ENCODE results near the gene PSME1. TPM values are rescaled to one million over a fixed set of nuclear protein-coding genes. Genes with fewer than 3 reads are reported as not detected.
A peak's percentile ranks its signal among the peaks of the same experiment; 100 is the strongest.
"Not testable (repeated sequence)": the region's sequence is repeated elsewhere in the genome, so short reads cannot be mapped to it uniquely, and the experiment has no call there.

PSME1 gene
- polyA plus RNA-seq, 4 donors = 307 to 576 (median 467) TPM

DNA sequence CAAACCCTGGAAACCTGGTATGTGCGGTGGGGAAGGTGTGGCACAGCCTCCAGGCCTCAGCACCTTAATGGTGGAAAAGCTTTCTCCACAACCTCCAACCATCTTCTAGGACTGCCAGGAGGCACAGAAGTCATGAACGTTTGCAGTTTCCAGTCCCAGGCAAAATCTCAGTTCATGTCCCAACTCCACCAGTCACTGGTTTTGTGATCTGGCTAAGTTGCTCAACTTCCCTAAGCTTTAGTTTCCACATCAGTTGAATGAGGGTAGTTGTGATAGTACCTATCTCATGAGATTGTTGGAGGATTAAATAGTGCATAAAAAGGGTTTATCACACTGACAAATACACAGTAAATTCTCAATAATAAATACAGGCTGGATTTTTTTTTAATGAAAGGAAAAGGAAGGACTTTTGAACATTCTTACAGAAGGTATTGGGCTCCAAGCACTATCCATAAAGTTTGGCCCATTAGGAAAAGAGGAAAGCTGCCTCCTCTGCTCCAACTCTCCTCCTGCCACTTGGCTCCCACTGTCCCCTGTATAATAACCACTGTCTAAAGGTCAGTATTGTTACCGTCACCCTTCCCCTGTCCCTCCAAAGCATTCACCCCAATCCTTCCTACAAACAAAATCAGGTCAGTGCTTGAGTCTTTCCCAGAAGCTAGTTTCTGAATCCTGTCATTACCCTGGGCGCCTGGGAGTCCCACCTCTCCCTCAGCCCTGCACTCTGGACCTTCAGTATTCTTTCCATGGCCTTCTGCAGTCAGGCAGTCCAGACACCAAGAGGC is 35.6 kb upstream of the PSME1 start:
- peaks cover 0 to 26% (median 2%) of the 10 kb centered on the region in 3 donors for H3K4me1 ChIP-seq (ENCODE audit: control insufficient read depth in 3 of 3, insufficient read depth in 2 of 3, low read depth in 1 of 3, low read length in 2 of 3)
- DNase-seq (no peak), FAIRE-seq (no peak)
- H3K27me3 ChIP-seq (ENCODE audit: control insufficient read depth in 3 of 3, insufficient read depth in 3 of 3, low read length in 3 of 3) = no peaks in the 10 kb centered on the region
- H3K36me3 ChIP-seq (ENCODE audit: control insufficient read depth in 3 of 3, insufficient read depth in 2 of 3, low read depth in 1 of 3, low read length in 3 of 3) = peaks cover 9 to 91% (median 27%) of the 10 kb centered on the region in 3 donors
- no peak overlapping the region for H3K27ac ChIP-seq (ENCODE audit: low read depth in 1 of 3, low read length in 2 of 3)
- 61 to 82% (median 63%) methylated on average over 4 of the region's 4 CpGs for WGBS, 3 donors
- no peak overlapping the region for H3K4me3 ChIP-seq (ENCODE audit: low read depth in 1 of 3, low read length in 3 of 3)
- peaks cover 0 to 3% of the 10 kb centered on the region in 2 donors for H3K9me3 ChIP-seq (ENCODE audit: control insufficient read depth in 2 of 2, insufficient read depth in 1 of 2, low read depth in 1 of 2, low read length in 1 of 2)

DNA sequence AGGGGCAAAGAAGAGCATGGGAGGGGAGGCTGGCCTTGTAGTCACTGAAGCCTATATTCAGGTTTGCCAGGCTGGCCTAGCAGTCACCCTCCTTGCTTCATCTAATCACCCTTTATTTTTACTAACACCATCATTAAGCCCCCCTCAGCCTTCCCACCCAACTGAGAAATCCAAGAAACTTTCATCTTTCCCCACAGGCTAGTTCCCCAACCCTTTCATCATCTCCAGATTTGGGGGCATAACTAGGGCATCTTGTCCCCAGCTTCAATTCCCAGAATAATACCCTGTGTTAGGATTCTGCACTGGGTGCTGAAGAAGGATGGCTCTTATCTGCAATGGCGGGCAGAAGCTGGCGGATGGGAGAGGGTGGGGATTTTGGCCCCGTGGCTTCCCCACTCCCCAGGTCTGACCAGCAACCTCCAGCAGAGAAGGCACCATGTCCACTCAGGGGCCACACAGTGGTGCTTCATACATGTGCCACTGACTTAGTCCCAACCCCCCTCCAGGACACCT is 35.0 kb upstream of the PSME1 start:
- Histone ChIP-seq H3K9me3 (ENCODE audit: control insufficient read depth in 2 of 2, insufficient read depth in 1 of 2, low read depth in 1 of 2, low read length in 1 of 2) (peaks cover 0 to 3% of the 10 kb centered on the region in 2 donors), H3K4me3 (ENCODE audit: low read depth in 1 of 3, low read length in 3 of 3) (no peak overlapping the region), H3K27me3 (ENCODE audit: control insufficient read depth in 3 of 3, insufficient read depth in 3 of 3, low read length in 3 of 3) (no peaks in the 10 kb centered on the region), H3K27ac (ENCODE audit: low read depth in 1 of 3, low read length in 2 of 3) (no peak overlapping the region), H3K4me1 (ENCODE audit: control insufficient read depth in 3 of 3, insufficient read depth in 2 of 3, low read depth in 1 of 3, low read length in 2 of 3) (peaks cover 0 to 21% (median 2%) of the 10 kb centered on the region in 3 donors), H3K36me3 (ENCODE audit: control insufficient read depth in 3 of 3, insufficient read depth in 2 of 3, low read depth in 1 of 3, low read length in 3 of 3) (peaks cover 9 to 87% (median 27%) of the 10 kb centered on the region in 3 donors)
- DNase-seq = no peak
- WGBS, 3 donors = 83 to 94% (median 88%) methylated on average over 3 of the region's 3 CpGs
- no peak for FAIRE-seq

DNA sequence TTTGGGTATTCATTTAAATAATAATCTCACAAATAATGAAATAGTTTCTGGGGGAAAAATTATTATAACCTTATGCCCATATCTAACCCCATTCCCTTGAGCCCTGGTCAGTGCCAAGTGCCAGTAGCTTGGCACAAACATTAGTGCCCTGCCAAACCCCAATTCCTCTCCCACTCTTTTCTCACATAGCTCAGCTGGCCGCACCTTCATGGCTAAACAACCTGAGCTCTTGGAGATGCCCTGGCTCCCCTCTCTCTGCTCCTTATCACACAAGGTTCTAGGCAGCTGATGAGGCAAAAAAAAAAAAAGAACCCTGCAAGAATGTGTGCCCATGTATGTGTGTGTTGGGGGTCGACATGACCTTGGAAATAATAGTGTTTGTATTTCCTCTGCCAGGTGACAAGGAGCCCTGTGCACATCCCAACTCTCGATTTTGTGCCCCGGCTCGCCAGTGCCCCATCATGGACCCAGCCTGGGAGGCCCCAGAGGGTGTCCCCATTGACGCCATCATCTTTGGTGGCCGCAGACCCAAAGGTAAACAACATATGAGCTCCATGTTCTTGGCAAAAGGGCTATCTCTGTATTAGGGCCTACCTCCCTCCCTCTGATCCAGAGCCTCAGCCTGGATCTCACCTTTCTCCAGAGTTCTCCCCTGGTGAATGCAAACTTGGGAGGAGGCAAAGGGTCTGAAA is 33.5 kb upstream of the PSME1 start:
- DNase-seq (no peak), FAIRE-seq (no peak)
- peaks cover 0 to 3% of the 10 kb centered on the region in 2 donors for H3K9me3 ChIP-seq (ENCODE audit: control insufficient read depth in 2 of 2, insufficient read depth in 1 of 2, low read depth in 1 of 2, low read length in 1 of 2)
- no peaks in the 10 kb centered on the region for H3K27me3 ChIP-seq (ENCODE audit: control insufficient read depth in 3 of 3, insufficient read depth in 3 of 3, low read length in 3 of 3)
- no peak overlapping the region for H3K4me3 ChIP-seq (ENCODE audit: low read depth in 1 of 3, low read length in 3 of 3)
- 92 to 97% (median 93%) methylated on average over 7 of the region's 7 CpGs for WGBS, 3 donors
- peaks cover 0 to 14% (median 2%) of the 10 kb centered on the region in 3 donors for H3K4me1 ChIP-seq (ENCODE audit: control insufficient read depth in 3 of 3, insufficient read depth in 2 of 3, low read depth in 1 of 3, low read length in 2 of 3)
- no peak overlapping the region for H3K27ac ChIP-seq (ENCODE audit: low read depth in 1 of 3, low read length in 2 of 3)
- H3K36me3 ChIP-seq (ENCODE audit: control insufficient read depth in 3 of 3, insufficient read depth in 2 of 3, low read depth in 1 of 3, low read length in 3 of 3) = peaks cover 9 to 72% (median 23%) of the 10 kb centered on the region in 3 donors

DNA sequence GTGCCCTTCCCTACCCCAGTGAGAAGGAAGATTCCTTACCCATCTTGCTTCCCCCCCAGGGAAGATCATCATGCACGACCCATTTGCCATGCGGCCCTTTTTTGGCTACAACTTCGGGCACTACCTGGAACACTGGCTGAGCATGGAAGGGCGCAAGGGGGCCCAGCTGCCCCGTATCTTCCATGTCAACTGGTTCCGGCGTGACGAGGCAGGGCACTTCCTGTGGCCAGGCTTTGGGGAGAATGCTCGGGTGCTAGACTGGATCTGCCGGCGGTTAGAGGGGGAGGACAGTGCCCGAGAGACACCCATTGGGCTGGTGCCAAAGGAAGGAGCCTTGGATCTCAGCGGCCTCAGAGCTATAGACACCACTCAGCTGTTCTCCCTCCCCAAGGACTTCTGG is 32.5 kb upstream of the PSME1 start:
- 92 to 95% (median 95%) methylated on average over 13 of the region's 13 CpGs for WGBS, 3 donors
- Histone ChIP-seq H3K4me3 (ENCODE audit: low read depth in 1 of 3, low read length in 3 of 3) (no peak overlapping the region), H3K27ac (ENCODE audit: low read depth in 1 of 3, low read length in 2 of 3) (no peak overlapping the region), H3K36me3 (ENCODE audit: control insufficient read depth in 3 of 3, insufficient read depth in 2 of 3, low read depth in 1 of 3, low read length in 3 of 3) (peaks cover 9 to 63% (median 20%) of the 10 kb centered on the region in 3 donors), H3K27me3 (ENCODE audit: control insufficient read depth in 3 of 3, insufficient read depth in 3 of 3, low read length in 3 of 3) (no peaks in the 10 kb centered on the region), H3K4me1 (ENCODE audit: control insufficient read depth in 3 of 3, insufficient read depth in 2 of 3, low read depth in 1 of 3, low read length in 2 of 3) (peaks cover 0 to 11% (median 0%) of the 10 kb centered on the region in 3 donors), H3K9me3 (ENCODE audit: control insufficient read depth in 2 of 2, insufficient read depth in 1 of 2, low read depth in 1 of 2, low read length in 1 of 2) (peaks cover 0 to 3% of the 10 kb centered on the region in 2 donors)
- FAIRE-seq (no peak), DNase-seq (no peak)

DNA sequence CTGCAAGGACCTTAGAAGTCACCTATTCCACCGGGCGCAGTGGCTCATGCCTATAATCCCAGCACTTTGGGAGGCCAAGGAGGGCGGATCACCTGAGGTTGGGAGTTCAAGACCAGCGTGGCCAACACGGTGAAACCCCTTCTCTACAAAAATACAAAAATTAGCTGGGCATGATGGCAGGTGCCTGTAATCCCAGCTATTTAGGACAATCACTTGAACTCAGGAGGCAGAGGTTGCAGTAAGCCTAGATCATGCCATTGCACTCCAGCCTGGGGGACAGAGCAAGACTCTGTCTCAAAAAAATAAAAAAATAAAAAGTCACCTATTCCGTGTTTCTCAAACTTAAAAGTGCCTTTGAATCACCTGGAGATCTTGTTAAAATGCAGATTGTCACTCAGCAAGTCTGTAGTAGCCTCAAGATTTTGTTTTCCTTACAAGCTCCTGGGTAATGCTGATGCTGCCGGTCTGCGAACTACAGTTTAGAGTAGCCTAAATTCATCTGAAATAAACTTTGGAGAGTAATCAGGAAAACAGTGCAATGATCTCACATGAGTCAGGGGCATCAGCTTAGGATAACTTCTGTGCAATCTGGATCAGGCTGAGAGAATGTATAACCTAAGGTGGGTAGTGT is 30.3 kb upstream of the PSME1 start:
- not testable (repeated sequence) for H3K9me3 ChIP-seq (ENCODE audit: control insufficient read depth in 2 of 2, insufficient read depth in 1 of 2, low read depth in 1 of 2, low read length in 1 of 2); FAIRE-seq
- H3K4me1 ChIP-seq (ENCODE audit: control insufficient read depth in 3 of 3, insufficient read depth in 2 of 3, low read depth in 1 of 3, low read length in 2 of 3) = peaks cover 0 to 13% (median 0%) of the 10 kb centered on the region in 3 donors

DNA sequence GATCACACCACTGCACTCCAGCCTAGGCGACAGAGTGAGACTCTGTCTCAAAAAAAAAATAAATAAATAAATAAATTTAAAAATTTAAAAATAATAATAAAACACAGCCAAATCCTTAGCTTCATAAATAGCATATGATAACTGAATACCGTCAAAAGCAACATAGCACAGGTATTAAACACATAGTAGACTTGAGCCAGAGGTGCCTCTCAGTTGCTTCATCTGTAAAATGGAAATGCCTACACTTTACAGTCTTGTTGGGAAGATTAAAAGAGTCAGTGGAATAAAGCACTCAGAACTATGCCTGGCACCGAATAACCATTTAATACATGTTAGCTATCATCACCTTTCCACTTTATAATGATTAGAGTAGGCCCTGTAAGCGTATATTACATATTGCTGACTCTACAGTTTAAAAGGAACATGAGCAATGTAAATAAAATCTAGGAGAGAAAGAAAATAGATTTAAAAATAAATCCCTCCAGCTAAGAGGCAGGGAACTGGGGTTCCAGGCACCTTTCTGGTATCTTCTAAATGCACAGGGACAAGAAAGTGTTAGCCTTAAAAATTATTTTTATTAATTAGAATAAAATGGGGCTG is 29.2 kb upstream of the PSME1 start:
- 79 to 90% (median 83%) methylated on average over 4 of the region's 4 CpGs for WGBS, 3 donors
- H3K9me3 ChIP-seq (ENCODE audit: control insufficient read depth in 2 of 2, insufficient read depth in 1 of 2, low read depth in 1 of 2, low read length in 1 of 2) = peaks cover 0 to 3% of the 10 kb centered on the region in 2 donors
- H3K4me1 ChIP-seq (ENCODE audit: control insufficient read depth in 3 of 3, insufficient read depth in 2 of 3, low read depth in 1 of 3, low read length in 2 of 3) = peaks cover 0 to 19% (median 0%) of the 10 kb centered on the region in 3 donors
- H3K27me3 ChIP-seq (ENCODE audit: control insufficient read depth in 3 of 3, insufficient read depth in 3 of 3, low read length in 3 of 3) = no peaks in the 10 kb centered on the region
- no peak overlapping the region for H3K27ac ChIP-seq (ENCODE audit: low read depth in 1 of 3, low read length in 2 of 3)
- DNase-seq = no peak
- FAIRE-seq = no peak
- H3K4me3 ChIP-seq (ENCODE audit: low read depth in 1 of 3, low read length in 3 of 3) = no peak overlapping the region
- peaks cover 0 to 31% (median 9%) of the 10 kb centered on the region in 3 donors for H3K36me3 ChIP-seq (ENCODE audit: control insufficient read depth in 3 of 3, insufficient read depth in 2 of 3, low read depth in 1 of 3, low read length in 3 of 3)

More for the DNA sequence above, 30.3 kb upstream of the PSME1 start:
- DNase-seq; H3K4me3 ChIP-seq (ENCODE audit: low read depth in 1 of 3, low read length in 3 of 3); H3K27me3 ChIP-seq (ENCODE audit: control insufficient read depth in 3 of 3, insufficient read depth in 3 of 3, low read length in 3 of 3): not testable (repeated sequence)
- 90 to 93% (median 93%) methylated on average over 8 of the region's 8 CpGs for WGBS, 3 donors
- Histone ChIP-seq H3K27ac (ENCODE audit: low read depth in 1 of 3, low read length in 2 of 3) (peak overlapping the region in 1 of 3 donors; percentile 14), H3K36me3 (ENCODE audit: control insufficient read depth in 3 of 3, insufficient read depth in 2 of 3, low read depth in 1 of 3, low read length in 3 of 3) (peaks cover 4 to 41% (median 9%) of the 10 kb centered on the region in 3 donors)

DNA sequence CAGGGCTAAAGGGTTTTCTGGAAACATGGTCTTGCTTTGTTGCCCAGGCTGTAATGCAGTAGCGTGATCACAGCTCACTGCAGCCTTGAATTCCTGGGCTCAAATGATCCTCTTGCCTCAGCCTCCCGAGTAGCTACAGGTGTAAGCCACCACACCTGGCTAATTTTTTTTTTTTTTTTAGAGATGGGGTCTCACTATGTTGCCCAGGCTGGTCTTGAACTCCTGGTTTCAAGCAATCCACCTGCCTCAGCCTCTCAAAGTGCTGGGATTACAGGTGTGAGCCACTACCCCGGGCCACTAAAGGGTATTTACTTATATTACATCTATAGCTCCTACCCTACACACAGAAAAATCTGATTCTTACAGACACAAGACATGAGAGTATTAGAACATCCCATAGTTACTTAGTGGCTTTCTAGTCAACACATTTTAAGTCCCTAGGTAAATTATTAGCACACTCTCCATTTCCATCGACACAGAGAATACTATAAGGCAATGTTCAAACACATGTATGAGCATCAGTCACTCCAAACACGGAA is 27.6 kb upstream of the PSME1 start:
- no peak for FAIRE-seq
- WGBS, 3 donors = 37 to 49% (median 45%) methylated on average over 5 of the region's 5 CpGs
- H3K27ac ChIP-seq (ENCODE audit: low read depth in 1 of 3, low read length in 2 of 3) = peak overlapping the region in 2 of 3 donors; percentile 9 to 41
- no peak overlapping the region for H3K4me3 ChIP-seq (ENCODE audit: low read depth in 1 of 3, low read length in 3 of 3)
- peaks cover 0 to 16% (median under 1%) of the 10 kb centered on the region in 3 donors for H3K36me3 ChIP-seq (ENCODE audit: control insufficient read depth in 3 of 3, insufficient read depth in 2 of 3, low read depth in 1 of 3, low read length in 3 of 3)
- peaks cover 0 to 21% (median 0%) of the 10 kb centered on the region in 3 donors for H3K4me1 ChIP-seq (ENCODE audit: control insufficient read depth in 3 of 3, insufficient read depth in 2 of 3, low read depth in 1 of 3, low read length in 2 of 3)
- no peak for DNase-seq
- peaks cover 0 to 3% of the 10 kb centered on the region in 2 donors for H3K9me3 ChIP-seq (ENCODE audit: control insufficient read depth in 2 of 2, insufficient read depth in 1 of 2, low read depth in 1 of 2, low read length in 1 of 2)
- no peaks in the 10 kb centered on the region for H3K27me3 ChIP-seq (ENCODE audit: control insufficient read depth in 3 of 3, insufficient read depth in 3 of 3, low read length in 3 of 3)

Data from small intestine (tissue), 7 donors.